ENCODE data around the gene EYS.

DNA sequence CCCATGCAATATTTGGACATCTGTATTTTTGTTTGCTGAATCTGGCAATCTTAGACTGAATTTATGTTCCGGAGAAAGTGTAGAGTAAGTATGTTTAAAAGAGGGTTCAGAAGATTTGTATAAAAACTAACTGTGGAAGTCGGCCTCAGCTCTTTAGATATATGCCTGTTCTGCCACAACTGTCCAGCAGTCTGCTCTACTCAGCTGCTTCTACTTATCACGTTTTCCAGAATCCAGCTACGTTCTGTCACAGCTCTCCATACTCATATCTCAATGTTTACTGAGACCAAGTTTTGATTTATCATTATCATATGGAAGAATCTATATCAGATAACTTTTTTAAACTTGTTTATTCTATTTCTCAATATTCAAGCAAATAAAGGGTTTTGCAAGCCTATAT lies 721.3 kb downstream of the EYS start:
- TF ChIP-seq BCL11A (IDR thresholded peaks at IDR 0.05; ENCODE audit: low read depth in 2 of 2, low read length in 2 of 2): no peak
- TF ChIP-seq SUZ12 (IDR thresholded peaks at IDR 0.05; ENCODE audit: low read length): no peak
- no peak for TF ChIP-seq ZNF274 (IDR thresholded peaks at IDR 0.05; ENCODE audit: borderline replicate concordance, extremely low read depth, low read length)
- TF ChIP-seq, protein P1, sequence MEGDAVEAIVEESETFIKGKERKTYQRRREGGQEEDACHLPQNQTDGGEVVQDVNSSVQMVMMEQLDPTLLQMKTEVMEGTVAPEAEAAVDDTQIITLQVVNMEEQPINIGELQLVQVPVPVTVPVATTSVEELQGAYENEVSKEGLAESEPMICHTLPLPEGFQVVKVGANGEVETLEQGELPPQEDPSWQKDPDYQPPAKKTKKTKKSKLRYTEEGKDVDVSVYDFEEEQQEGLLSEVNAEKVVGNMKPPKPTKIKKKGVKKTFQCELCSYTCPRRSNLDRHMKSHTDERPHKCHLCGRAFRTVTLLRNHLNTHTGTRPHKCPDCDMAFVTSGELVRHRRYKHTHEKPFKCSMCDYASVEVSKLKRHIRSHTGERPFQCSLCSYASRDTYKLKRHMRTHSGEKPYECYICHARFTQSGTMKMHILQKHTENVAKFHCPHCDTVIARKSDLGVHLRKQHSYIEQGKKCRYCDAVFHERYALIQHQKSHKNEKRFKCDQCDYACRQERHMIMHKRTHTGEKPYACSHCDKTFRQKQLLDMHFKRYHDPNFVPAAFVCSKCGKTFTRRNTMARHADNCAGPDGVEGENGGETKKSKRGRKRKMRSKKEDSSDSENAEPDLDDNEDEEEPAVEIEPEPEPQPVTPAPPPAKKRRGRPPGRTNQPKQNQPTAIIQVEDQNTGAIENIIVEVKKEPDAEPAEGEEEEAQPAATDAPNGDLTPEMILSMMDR (IDR thresholded peaks at IDR 0.05; ENCODE audit: control extremely low read depth in 1 of 3, insufficient read depth in 1 of 3, low read depth in 1 of 3, low read length in 3 of 3): no peak
- no peak for TF ChIP-seq SP1 (IDR thresholded peaks at IDR 0.05; ENCODE audit: low read depth, low read length)
- TF ChIP-seq HDAC2 (IDR thresholded peaks at IDR 0.05; ENCODE audit: borderline replicate concordance in 1 of 2, low read depth in 2 of 2, low read length in 2 of 2): no peak
- TF ChIP-seq POLR2A (IDR thresholded peaks at IDR 0.05; ENCODE audit: control extremely low read depth in 1 of 2, low read depth in 2 of 2, low read length in 2 of 2): no peak
- no peak for TF ChIP-seq TAF1 (IDR thresholded peaks at IDR 0.05; ENCODE audit: low read depth, low read length)
- no peak for TF ChIP-seq CEBPB (IDR thresholded peaks at IDR 0.05; ENCODE audit: low read depth, low read length)
- no peak for TF ChIP-seq YY1 (IDR thresholded peaks at IDR 0.05; ENCODE audit: low read depth, low read length)
- no peak for TF ChIP-seq SRF (IDR thresholded peaks at IDR 0.05; ENCODE audit: low read depth, low read length)
- TF ChIP-seq GTF2F1 (IDR thresholded peaks at IDR 0.05; ENCODE audit: borderline replicate concordance, low read depth, low read length): no peak
- no peak for TF ChIP-seq ASH2L (IDR thresholded peaks at IDR 0.05; ENCODE audit: low read length)
- no peak for TF ChIP-seq JUN (IDR thresholded peaks at IDR 0.05; ENCODE audit: low read depth, low read length)

All from H1 (cell line).